ACC112 (cell line): Measurements from ENCODE around the gene GPD1.
A peak's percentile ranks its signal among the peaks of the same experiment; 100 is the strongest.

ENCODE experiments used
- H2AFZ ChIP-seq: fragments of 200-600 bp; sonication (generic); one replicate; pipeline ENCODE4 v1.6.0; 2017; ENCODE audit warnings: antibody characterized with exemption, low read length; ENCODE audit not compliant: unreplicated experiment
- H3K27ac ChIP-seq: fragments of 200-600 bp; sonication (generic); 2 replicates; pipeline ENCODE4 v1.5.1; 2014; ENCODE audit warnings: low read depth, mild to moderate bottlenecking, antibody characterized with exemption, low read length, moderate library complexity
- H3K27me3 ChIP-seq: fragments of 200-600 bp; sonication (generic); 2 replicates; pipeline ENCODE4 v1.6.1; 2014; ENCODE audit warnings: mild to moderate bottlenecking, antibody characterized with exemption, low read length, moderate library complexity, mixed read lengths; ENCODE audit not compliant: insufficient read depth
- H3K36me3 ChIP-seq: fragments of 200-600 bp; sonication (generic); 2 replicates; pipeline ENCODE4 v1.6.1; 2016; ENCODE audit warnings: mild to moderate bottlenecking, antibody characterized with exemption, low read length, moderate library complexity, mixed read lengths; ENCODE audit not compliant: insufficient read depth
- H3K4me1 ChIP-seq: fragments of 200-600 bp; sonication (generic); one replicate; pipeline ENCODE4 v1.6.1; 2016; ENCODE audit warnings: low read length, mixed read lengths; ENCODE audit not compliant: insufficient read depth, unreplicated experiment, control insufficient read depth
- H3K4me3 ChIP-seq: fragments of 200-600 bp; sonication (generic); 2 replicates; pipeline ENCODE4 v1.5.1; 2014; ENCODE audit warnings: mild to moderate bottlenecking, low read depth, low read length
- H3K79me2 ChIP-seq: fragments of 200-600 bp; sonication (generic); one replicate; pipeline ENCODE4 v1.6.0; 2016; ENCODE audit warnings: low read length; ENCODE audit not compliant: control insufficient read depth, unreplicated experiment, insufficient read depth

The GPD1 gene

DNA sequence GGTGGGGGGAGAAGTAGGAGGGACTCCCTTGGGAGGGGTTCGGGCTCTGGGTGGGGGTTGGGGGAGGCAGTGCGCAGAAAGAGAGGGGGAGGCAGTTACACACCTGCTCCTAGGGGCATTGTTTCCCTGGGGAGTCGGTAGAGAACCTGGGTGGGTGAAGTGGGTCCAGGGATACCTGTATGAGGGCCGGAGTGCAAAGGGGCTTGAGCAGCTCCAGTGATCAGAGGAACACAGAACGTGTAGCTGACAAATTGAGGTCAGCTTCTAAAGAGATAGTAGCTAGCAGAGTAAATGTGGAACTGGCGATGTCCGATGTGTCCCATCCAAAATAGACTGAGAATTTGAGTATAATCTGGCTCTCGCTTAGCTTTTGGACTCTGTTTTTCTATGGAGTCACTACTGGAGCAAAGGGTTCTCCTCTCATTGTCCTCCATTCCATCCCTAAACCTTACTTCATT lies 18.2 kb upstream of the GPD1 start:
- no peaks in the 10 kb centered on the region for H3K27me3 ChIP-seq
- peak overlapping the region; percentile 83 for H3K27ac ChIP-seq
- peak overlapping the region; percentile 37 for H2AFZ ChIP-seq
- H3K4me3 ChIP-seq: peak overlapping the region; percentile 100
- H3K79me2 ChIP-seq: peaks cover 24% of the 10 kb centered on the region
- H3K36me3 ChIP-seq: peaks cover 22% of the 10 kb centered on the region
- H3K4me1 ChIP-seq: peaks cover 50% of the 10 kb centered on the region

DNA sequence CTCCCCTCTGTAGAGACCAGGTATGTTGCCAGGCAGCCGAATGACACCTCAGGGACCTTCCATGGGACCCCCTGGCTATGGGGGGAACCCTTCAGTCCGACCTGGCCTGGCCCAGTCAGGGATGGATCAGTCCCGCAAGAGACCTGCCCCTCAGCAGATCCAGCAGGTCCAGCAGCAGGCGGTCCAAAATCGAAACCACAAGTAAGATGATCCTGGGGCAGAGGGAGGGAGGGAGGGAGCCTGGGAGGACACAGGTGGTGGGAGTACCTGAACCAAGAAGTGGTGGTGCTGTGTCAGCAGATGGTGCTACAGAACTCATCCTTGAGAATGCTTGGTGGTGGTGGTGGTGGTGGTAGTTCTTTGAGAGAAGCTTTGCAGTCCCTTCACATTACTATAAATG lies 17.7 kb upstream of the GPD1 start:
- Histone ChIP-seq H3K27ac (0 out of 2 replicates have a peak overlapping the region, but pooled peaks have one; percentile 83), H3K4me3 (peak overlapping the region; percentile 100), H3K79me2 (peaks cover 24% of the 10 kb centered on the region), H3K4me1 (peaks cover 50% of the 10 kb centered on the region), H3K36me3 (peaks cover 25% of the 10 kb centered on the region), H3K27me3 (no peaks in the 10 kb centered on the region), H2AFZ (no peak overlapping the region)

DNA sequence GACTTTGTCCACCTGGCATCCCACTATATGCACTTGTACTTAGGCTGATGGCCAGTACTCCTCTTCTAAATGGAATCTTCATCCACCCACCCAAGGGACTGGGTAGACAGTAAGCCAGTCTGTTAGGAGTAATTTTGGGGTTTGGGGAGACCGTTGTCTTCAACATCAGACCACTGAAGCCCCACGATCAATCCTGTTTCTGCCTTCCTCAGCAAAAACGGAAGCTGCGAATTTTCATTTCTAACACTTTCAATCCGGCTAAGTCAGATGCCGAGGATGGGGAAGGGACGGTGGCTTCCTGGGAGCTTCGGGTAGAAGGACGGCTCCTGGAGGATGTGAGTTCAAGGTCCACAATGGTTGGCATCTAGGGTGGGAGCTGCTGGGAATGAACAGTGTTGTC lies 16.7 kb upstream of the GPD1 start:
- H3K79me2 ChIP-seq: peaks cover 24% of the 10 kb centered on the region
- H3K27me3 ChIP-seq: no peaks in the 10 kb centered on the region
- 0 out of 2 replicates have a peak overlapping the region, but pooled peaks have one; percentile 44 for H3K4me3 ChIP-seq
- H3K27ac ChIP-seq: peak overlapping the region; percentile 84
- H3K4me1 ChIP-seq: peaks cover 50% of the 10 kb centered on the region
- no peak overlapping the region for H2AFZ ChIP-seq
- peaks cover 26% of the 10 kb centered on the region for H3K36me3 ChIP-seq

DNA sequence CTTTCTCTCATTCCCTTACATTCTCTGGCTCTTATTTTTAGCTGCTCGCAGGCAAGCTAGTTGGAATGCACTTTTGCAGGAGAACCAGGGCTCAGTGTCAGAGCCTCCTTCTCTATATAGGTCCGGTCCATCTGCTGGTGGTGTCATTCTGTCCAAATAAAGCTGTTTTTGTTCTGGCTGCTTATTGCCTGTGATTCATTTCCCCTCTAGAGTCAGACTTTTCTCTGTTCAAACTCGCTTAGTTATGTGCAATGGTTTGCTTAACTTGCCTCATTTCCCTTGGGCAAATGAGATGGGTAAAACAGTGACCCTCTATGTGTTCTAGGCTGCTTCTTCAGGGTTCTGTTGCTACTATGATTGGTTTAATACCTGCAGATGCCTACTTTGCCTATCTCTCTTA lies 15.8 kb upstream of the GPD1 start:
- H3K36me3 ChIP-seq: peaks cover 26% of the 10 kb centered on the region

DNA sequence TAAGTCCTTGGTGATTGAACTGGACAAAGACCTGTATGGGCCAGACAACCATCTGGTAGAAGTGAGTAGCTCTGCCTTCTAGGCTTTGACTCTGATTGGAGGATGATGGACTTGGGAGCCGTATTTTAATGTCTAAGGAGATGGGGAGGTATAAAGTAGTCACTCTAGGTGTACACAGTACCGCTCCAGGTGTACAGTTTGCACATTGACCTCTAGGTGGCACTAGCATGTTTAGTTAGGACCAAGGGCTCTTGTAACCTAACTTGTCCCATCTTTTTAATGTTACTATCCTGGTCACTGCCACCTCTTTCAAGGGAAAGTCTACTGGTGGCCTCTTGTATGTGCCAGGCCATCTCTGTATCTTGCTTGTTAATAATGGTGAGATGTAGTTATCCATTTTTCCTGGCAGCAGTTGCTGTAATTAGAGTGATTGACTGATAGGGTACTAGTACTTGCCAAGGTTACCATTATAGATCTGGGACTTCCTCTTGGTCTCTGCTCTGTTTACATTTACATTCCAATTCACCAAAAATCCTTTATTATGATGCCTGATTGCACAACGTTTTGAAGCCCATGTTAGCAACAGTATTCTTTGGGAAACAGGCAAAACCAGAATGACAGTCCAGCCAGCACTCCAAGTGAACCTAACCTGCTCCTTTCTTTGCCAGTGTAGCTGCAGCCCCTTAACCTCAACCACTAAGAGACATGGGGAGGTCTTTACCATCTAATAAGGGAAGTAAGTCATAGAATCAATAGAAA lies 15.1 kb upstream of the GPD1 start:
- H3K4me3 ChIP-seq: peak overlapping the region; percentile 44
- H3K79me2 ChIP-seq: peaks cover 18% of the 10 kb centered on the region
- H3K36me3 ChIP-seq: peaks cover 26% of the 10 kb centered on the region
- H3K4me1 ChIP-seq: peaks cover 40% of the 10 kb centered on the region
- no peaks in the 10 kb centered on the region for H3K27me3 ChIP-seq
- H2AFZ ChIP-seq: no peak overlapping the region
- peak overlapping the region; percentile 84 for H3K27ac ChIP-seq

More for the DNA sequence above, 15.8 kb upstream of the GPD1 start:
- H3K4me1 ChIP-seq: peaks cover 47% of the 10 kb centered on the region
- peaks cover 24% of the 10 kb centered on the region for H3K79me2 ChIP-seq
- peak overlapping the region; percentile 84 for H3K27ac ChIP-seq
- no peaks in the 10 kb centered on the region for H3K27me3 ChIP-seq
- no peak overlapping the region for H2AFZ ChIP-seq
- peak overlapping the region; percentile 44 for H3K4me3 ChIP-seq

DNA sequence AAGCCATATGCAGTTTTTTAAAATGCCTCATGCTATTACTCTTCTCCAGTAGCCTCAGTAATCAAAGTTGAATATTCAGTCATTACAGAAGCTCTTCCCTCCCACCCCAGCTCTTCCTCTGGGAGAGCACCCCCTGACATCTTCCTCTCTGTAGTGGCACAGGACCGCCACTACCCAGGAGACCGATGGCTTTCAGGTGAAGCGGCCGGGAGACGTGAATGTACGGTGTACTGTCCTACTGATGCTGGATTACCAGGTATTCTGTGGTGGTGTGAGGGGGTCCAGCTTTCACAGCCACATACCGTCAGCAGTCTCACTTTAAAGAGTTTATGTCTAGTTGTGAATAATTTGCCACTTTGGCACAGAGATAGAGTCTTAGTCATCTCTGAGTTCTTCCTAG lies 14.1 kb upstream of the GPD1 start:
- no peaks in the 10 kb centered on the region for H3K27me3 ChIP-seq
- H3K36me3 ChIP-seq: peaks cover 26% of the 10 kb centered on the region
- peaks cover 39% of the 10 kb centered on the region for H3K4me1 ChIP-seq
- H3K79me2 ChIP-seq: peaks cover 15% of the 10 kb centered on the region
- H3K27ac ChIP-seq: no peak overlapping the region; the same call in 1 of the 2 replicates
- no peak overlapping the region for H3K4me3 ChIP-seq
- H2AFZ ChIP-seq: no peak overlapping the region

DNA sequence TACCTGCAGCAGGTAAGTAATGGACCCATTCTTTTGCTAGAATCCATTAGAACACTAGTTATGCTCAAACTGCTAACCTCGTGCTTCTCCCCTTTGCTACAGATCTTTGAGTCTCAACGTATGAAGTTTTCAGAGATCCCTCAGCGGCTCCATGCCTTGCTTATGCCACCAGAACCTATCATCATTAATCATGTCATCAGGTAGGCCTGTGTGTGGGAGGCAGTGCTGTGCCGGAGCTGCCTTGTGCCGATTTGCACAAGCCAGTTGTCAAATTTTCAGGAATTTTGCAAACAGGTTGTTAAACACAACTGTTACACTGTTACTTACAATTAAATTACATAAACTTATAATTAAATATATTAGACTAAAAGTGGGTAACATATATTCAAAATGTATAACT lies 13.4 kb upstream of the GPD1 start:
- Histone ChIP-seq H3K27ac (no peak overlapping the region), H3K4me1 (peaks cover 39% of the 10 kb centered on the region), H2AFZ (no peak overlapping the region), H3K79me2 (peaks cover 14% of the 10 kb centered on the region), H3K27me3 (no peaks in the 10 kb centered on the region), H3K36me3 (peaks cover 29% of the 10 kb centered on the region), H3K4me3 (no peak overlapping the region)

DNA sequence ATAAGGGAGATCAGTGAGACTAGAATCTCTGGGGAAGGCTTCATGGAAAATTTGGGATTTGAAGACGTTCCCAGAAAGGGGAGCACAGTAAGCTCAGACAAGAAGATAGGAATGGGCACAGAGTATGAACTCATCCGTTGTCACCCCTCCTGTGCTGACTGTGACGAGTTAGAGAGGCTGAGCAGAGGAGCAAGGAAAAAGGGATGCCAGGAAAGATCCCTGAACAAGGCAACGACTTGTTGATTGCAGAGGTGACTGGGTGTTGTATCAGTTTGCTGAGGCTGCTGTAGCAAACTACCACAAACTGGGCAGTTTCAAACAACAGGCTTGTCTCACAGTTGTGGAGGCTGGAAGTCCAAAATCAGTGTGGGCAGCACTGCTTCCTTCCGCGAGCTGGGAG lies 5.9 kb upstream of the GPD1 start:
- Histone ChIP-seq H3K27ac (no peak overlapping the region), H3K27me3 (no peaks in the 10 kb centered on the region), H3K36me3 (peaks cover 18% of the 10 kb centered on the region; the same call in 1 of the 2 replicates), H3K79me2 (no peaks in the 10 kb centered on the region), H3K4me3 (no peak overlapping the region), H2AFZ (no peak overlapping the region), H3K4me1 (peaks cover 13% of the 10 kb centered on the region)

DNA sequence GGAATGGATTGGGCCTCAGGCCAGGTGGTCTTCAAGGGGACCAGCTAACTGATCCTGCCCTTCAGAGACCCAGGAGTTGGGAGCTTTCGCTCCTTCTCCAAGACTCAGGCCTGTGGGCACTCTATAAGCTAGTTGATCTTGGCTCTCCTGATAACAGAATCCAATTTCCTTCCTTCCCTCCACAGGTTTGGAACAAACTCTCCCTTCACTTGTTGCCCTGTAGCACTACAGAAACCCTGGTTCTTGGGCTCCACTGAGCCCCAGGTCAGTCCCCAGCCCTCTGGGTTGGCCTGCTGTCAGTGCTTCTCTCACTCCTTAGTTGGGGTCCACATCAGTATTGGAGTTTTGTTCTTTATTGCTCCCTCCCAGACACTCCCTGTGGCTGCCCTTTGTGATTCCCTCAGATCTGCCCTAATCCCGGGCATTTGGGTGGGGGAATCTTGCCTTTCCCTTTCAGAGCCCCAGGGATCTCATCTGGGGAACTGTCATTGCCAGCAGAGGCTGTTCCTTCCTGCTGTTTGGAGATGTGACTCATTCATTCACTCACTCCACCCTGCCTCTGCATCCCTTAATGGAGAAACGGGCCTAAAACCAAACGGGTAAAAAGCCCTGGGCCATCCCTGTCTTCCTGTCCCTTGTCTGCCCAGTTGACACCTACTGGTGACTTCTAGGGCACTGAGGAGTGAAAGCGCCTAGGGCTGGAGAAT lies 4.4 kb upstream of the GPD1 start:
- no peaks in the 10 kb centered on the region for H3K79me2 ChIP-seq
- H3K4me1 ChIP-seq: peaks cover 13% of the 10 kb centered on the region
- H3K4me3 ChIP-seq: no peak overlapping the region
- H3K27me3 ChIP-seq: no peaks in the 10 kb centered on the region
- no peak overlapping the region for H2AFZ ChIP-seq
- peaks cover 18% of the 10 kb centered on the region; the same call in 1 of the 2 replicates for H3K36me3 ChIP-seq
- H3K27ac ChIP-seq: peak overlapping the region; percentile 30

DNA sequence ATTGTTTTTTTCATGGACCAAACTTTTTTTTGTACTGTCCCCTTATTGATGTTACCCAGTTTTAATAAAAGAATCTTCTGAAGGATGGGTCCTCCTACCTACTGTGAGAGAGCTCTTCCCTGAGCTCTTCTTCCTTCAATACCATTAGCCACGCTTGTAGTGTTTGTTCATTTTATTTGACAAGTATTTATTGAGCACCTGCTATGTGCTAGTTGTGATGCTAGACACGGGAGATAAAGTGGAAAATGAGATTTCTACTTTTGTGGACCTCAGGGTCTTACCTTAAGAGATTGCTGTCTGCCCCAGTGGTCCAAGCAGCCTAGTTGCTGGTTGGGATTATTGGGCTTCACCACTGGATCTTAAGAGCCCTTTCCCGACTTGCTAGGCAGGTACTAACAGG lies 3.2 kb upstream of the GPD1 start:
- H3K27me3 ChIP-seq: no peaks in the 10 kb centered on the region
- H3K4me1 ChIP-seq: peaks cover 13% of the 10 kb centered on the region
- no peak overlapping the region for H2AFZ ChIP-seq
- no peak overlapping the region for H3K4me3 ChIP-seq
- H3K27ac ChIP-seq: no peak overlapping the region
- H3K79me2 ChIP-seq: no peaks in the 10 kb centered on the region
- peaks cover 15% of the 10 kb centered on the region; the same call in 1 of the 2 replicates for H3K36me3 ChIP-seq
